Peyer's patch (tissue), 4 donors: ENCODE measurements around the gene ZBTB7B. TPM values are rescaled to one million over a fixed set of nuclear protein-coding genes. Genes with fewer than 3 reads are reported as not detected.

Experiments used
- DNase-seq, 3 donors: peaks; one replicate each; pipeline ENCODE4 v3.0.0-alpha.2; 2017 to 2019
- H3K27ac ChIP-seq, 4 donors: fragments of 200-600 bp; sonication (generic); one replicate each; pipeline ENCODE4 v1.5.1; 2016 to 2019
- H3K27me3 ChIP-seq, 2 donors: fragments of 200-600 bp; sonication (generic); one replicate each; pipeline ENCODE4 v1.5.1; 2019
- H3K36me3 ChIP-seq, 3 donors: fragments of 200-600 bp; sonication (generic); one replicate each; pipeline ENCODE4 v1.5.1; 2016 to 2019
- H3K4me1 ChIP-seq, 4 donors: fragments of 200-600 bp; sonication (generic); one replicate each; pipeline ENCODE4 v1.5.1; 2016 to 2019
- H3K4me3 ChIP-seq, 4 donors: fragments of 200-600 bp; sonication (generic); 1 replicate in 3 of 4; 2 replicates in 1 of 4; pipeline ENCODE4 v1.5.1; 2016 to 2019; ENCODE audit warnings: mild to moderate bottlenecking in 1 of 4
- H3K9me3 ChIP-seq, 4 donors: fragments of 200-600 bp; sonication (generic); one replicate each; pipeline ENCODE4 v1.5.1; 2016 to 2019; ENCODE audit warnings: mild to moderate bottlenecking in 1 of 4
- CTCF ChIP-seq, 6 experiments: fragments of 450-650 bp in 4 of 6; fragments of 200-600 bp in 2 of 6; sonication (generic) in 1 of 6; IDR thresholded peaks; one replicate each; pipeline ENCODE4 v1.5.1; 2017 to 2019; ENCODE audit warnings: antibody characterized with exemption in 6 of 6, mild to moderate bottlenecking in 3 of 6, moderate library complexity in 1 of 6
- POLR2A ChIP-seq, 2 donors: fragments of 450-650 bp; IDR thresholded peaks; one replicate each; pipeline ENCODE4 v1.5.1; 2017; ENCODE audit warnings: antibody characterized with exemption in 2 of 2, mild to moderate bottlenecking in 2 of 2, moderate library complexity in 2 of 2
- total RNA-seq, 4 donors: library from RNA; depleted of rRNA; stranded (reverse); fragments of >200 nt; gene quantifications; one replicate each; pipeline ENCODE4 v1.1.0, GENCODE V29; 2016

The ZBTB7B gene
- total RNA-seq, 4 donors from 2014 or later: 35.5 to 412 (median 346) TPM

- Histone ChIP-seq H3K4me1 (peaks cover 0 to 39% (median 10%) of the 10 kb centered on the region in 4 donors), H3K36me3 (peaks cover 0 to 47% (median 0%) of the 10 kb centered on the region in 3 donors)
- TF ChIP-seq CTCF (IDR thresholded peaks at IDR 0.05) (no peak), POLR2A (IDR thresholded peaks at IDR 0.05) (no peak)
Observed at GRCh38 chr1:154969860-154970452, 32.6 kb upstream of the ZBTB7B start.

GRCh38 chr1:154970631-154971340 lies 31.8 kb upstream of the ZBTB7B start, which contains the start of gene SHC1:
TSS of gene SHC1 (minus strand) at chr1:154970747. CDS start at chr1:154970526, 221 bp downstream.
- peak within 1 kb of the TSS; percentile 12 to 43 (median 26) for H3K4me3 ChIP-seq
- TF ChIP-seq POLR2A (IDR thresholded peaks at IDR 0.05) (peak in 1 of 2 donors; percentile 79), CTCF (IDR thresholded peaks at IDR 0.05) (no peak)
- H3K27me3 ChIP-seq: no peaks in the 10 kb centered on the region
- peak; percentile 48 to 91 (median 84) for DNase-seq
- H3K27ac ChIP-seq: peak within 1 kb of the TSS; percentile 63 to 100 (median 99)
- H3K4me1 ChIP-seq: peaks cover 0 to 39% (median 10%) of the 10 kb centered on the region in 4 donors
- H3K9me3 ChIP-seq: no peaks in the 10 kb centered on the region
- peaks cover 0 to 38% (median 0%) of the 10 kb centered on the region in 3 donors for H3K36me3 ChIP-seq

More at GRCh38 chr1:154969860-154970452, 32.6 kb upstream of the ZBTB7B start:
- Histone ChIP-seq H3K9me3 (no peaks in the 10 kb centered on the region), H3K27ac (peak overlapping the region; percentile 63 to 100 (median 99)), H3K4me3 (peak overlapping the region; percentile 12 to 43 (median 26)), H3K27me3 (no peaks in the 10 kb centered on the region)
- DNase-seq: peak in 1 of 3 donors; percentile 47

GRCh38 chr1:154971341-154971998 lies 31.1 kb upstream of the ZBTB7B start:
- Histone ChIP-seq H3K36me3 (peaks cover 0 to 31% (median 0%) of the 10 kb centered on the region in 3 donors), H3K9me3 (no peaks in the 10 kb centered on the region), H3K27ac (peak overlapping the region; percentile 63 to 100 (median 99)), H3K4me3 (peak overlapping the region in 2 of 4 donors; percentile 43 to 70), H3K4me1 (peaks cover 0 to 43% (median 13%) of the 10 kb centered on the region in 4 donors), H3K27me3 (no peaks in the 10 kb centered on the region)
- peak in 2 of 3 donors; percentile 43 to 78 for DNase-seq
- TF ChIP-seq CTCF (IDR thresholded peaks at IDR 0.05) (no peak), POLR2A (IDR thresholded peaks at IDR 0.05) (peak in 1 of 2 donors; percentile 61)

GRCh38 chr1:154972213-154972516 lies 30.4 kb upstream of the ZBTB7B start:
- no peak for DNase-seq
- H3K9me3 ChIP-seq: no peaks in the 10 kb centered on the region
- H3K4me1 ChIP-seq: peaks cover 0 to 45% (median 13%) of the 10 kb centered on the region in 4 donors
- TF ChIP-seq CTCF (IDR thresholded peaks at IDR 0.05) (no peak), POLR2A (IDR thresholded peaks at IDR 0.05) (no peak)
- peaks cover 0 to 25% (median 0%) of the 10 kb centered on the region in 3 donors for H3K36me3 ChIP-seq
- H3K4me3 ChIP-seq: peak overlapping the region in 2 of 4 donors; percentile 70 to 79
- H3K27ac ChIP-seq: peak overlapping the region; percentile 94 to 100 (median 99)
- H3K27me3 ChIP-seq: no peaks in the 10 kb centered on the region

- TF ChIP-seq CTCF (IDR thresholded peaks at IDR 0.05): no peak
- peak in 1 of 2 donors; percentile 47 for TF ChIP-seq POLR2A (IDR thresholded peaks at IDR 0.05)
- H3K4me1 ChIP-seq: peaks cover 0 to 45% (median 13%) of the 10 kb centered on the region in 4 donors
Observed at GRCh38 chr1:154972517-154973343, 29.9 kb upstream of the ZBTB7B start.

More at GRCh38 chr1:154972517-154973343, 29.9 kb upstream of the ZBTB7B start:
- peak overlapping the region; percentile 94 to 100 (median 99) for H3K27ac ChIP-seq
- H3K9me3 ChIP-seq: no peaks in the 10 kb centered on the region
- peak overlapping the region in 2 of 4 donors; percentile 70 to 79 for H3K4me3 ChIP-seq
- DNase-seq: peak in 2 of 3 donors; percentile 66 to 74
- peaks cover 0 to 19% (median 0%) of the 10 kb centered on the region in 3 donors for H3K36me3 ChIP-seq
- H3K27me3 ChIP-seq: no peaks in the 10 kb centered on the region
